GM13977 (cell line): ENCODE data around the gene HS6ST3.

Experiments
- DNase-seq: peaks from one replicate; pipeline ENCODE4 v3.0.0; 2012; ENCODE audit warnings: low spot score
- CTCF ChIP-seq: IDR thresholded peaks from 2 replicates; pipeline ENCODE4 v1.5.1; 2012; ENCODE audit warnings: mild to moderate bottlenecking, control low read depth; ENCODE audit not compliant: insufficient read depth; ENCODE audit errors: extremely low read depth, missing control alignments
- in situ Hi-C: fragments of 300-500 bp; cut with MboI; formaldehyde crosslinking; loops from one replicate; pipeline ENCODE4 v1.12.0; 2022; ENCODE audit warnings: low sequenced_read_pairs, low pct_unique_long_range_greater_than_20kb, mixed read lengths, inconsistent platforms; ENCODE audit not compliant: unreplicated experiment

Gene HS6ST3

GRCh38 chr13:96817336-96817941 lies 727.5 kb downstream of the HS6ST3 start:
- peak; percentile 56 for TF ChIP-seq CTCF
- in situ Hi-C loops = no loop called here
- no peak for DNase-seq

GRCh38 chr13:96819375-96819774 lies 729.5 kb downstream of the HS6ST3 start:
- in situ Hi-C loops = no loop called here
- no peak for TF ChIP-seq CTCF

GRCh38 chr13:96821381-96821780 lies 731.5 kb downstream of the HS6ST3 start:
- in situ Hi-C loops = no loop called here
- no peak for DNase-seq
- TF ChIP-seq CTCF = no peak

More at GRCh38 chr13:96819375-96819774, 729.5 kb downstream of the HS6ST3 start:
- no peak for DNase-seq

- TF ChIP-seq CTCF = no peak
- in situ Hi-C loops = no loop called here
- no peak for DNase-seq
Measured at GRCh38 chr13:96821971-96822370, 732.1 kb downstream of the HS6ST3 start.

GRCh38 chr13:96822895-96823294 lies 733.0 kb downstream of the HS6ST3 start:
- in situ Hi-C loops = no loop called here
- TF ChIP-seq CTCF = peak; percentile 39
- no peak for DNase-seq

GRCh38 chr13:96824140-96824539 lies 734.2 kb downstream of the HS6ST3 start:
- DNase-seq = no peak
- in situ Hi-C loops = no loop called here
- no peak for TF ChIP-seq CTCF
